GM18499 (cell line): ENCODE results near the gene CLUH.

Experiments
- ATAC-seq: cut with Tn5 transposase; IDR thresholded peaks from one replicate; pipeline ENCODE4 v1.9.1; 2021; ENCODE audit warnings: moderate number of reproducible peaks; ENCODE audit not compliant: insufficient read depth, unreplicated experiment

Gene CLUH

DNA sequence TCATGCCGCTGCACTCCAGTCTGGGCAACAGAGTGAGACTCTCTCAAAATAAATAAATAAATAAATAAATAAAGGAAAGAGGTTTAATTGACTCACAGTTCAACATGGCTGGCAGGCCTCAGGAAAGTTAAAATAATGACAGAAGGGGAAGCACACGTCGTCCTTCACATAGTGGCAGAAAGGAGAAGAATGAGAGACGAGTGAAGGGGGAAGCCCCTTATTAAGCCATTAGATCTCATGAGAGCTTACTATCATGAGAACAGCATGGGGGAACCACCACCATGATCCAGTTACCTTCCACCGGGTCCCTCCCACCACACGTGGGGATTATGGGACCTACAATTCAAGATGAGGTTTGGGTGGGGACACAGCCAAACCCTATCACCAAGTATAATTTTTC lies 63.6 kb downstream of the CLUH start:
- ATAC-seq, result no peak

DNA sequence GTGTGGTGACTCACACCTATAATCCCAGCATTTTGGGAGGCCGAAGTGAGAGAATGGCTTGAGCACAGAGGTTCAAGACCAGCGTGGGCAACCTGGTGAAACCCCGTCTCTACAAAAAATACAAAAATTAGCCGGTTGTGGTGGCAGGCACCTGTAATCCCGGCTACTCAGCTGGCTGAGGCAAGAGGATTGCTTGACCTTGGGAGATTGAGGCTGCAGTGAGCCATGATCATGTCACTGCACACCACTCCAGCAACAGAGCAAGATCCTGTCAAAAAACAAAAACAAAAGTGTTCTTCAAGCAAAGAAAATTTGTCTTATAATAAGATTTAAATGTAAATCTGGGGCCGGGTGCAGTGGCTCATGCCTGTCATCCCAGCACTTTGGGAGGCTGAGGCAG lies 66.6 kb downstream of the CLUH start:
- no peak for ATAC-seq
